GM18502 (cell line): Measurements from ENCODE around the gene RBPJL.

Experiments used
- ATAC-seq: cut with Tn5 transposase; IDR thresholded peaks from one replicate; pipeline ENCODE4 v1.9.1; 2021; ENCODE audit warnings: mild to moderate bottlenecking; ENCODE audit not compliant: unreplicated experiment, poor library complexity

Gene RBPJL, protein sequence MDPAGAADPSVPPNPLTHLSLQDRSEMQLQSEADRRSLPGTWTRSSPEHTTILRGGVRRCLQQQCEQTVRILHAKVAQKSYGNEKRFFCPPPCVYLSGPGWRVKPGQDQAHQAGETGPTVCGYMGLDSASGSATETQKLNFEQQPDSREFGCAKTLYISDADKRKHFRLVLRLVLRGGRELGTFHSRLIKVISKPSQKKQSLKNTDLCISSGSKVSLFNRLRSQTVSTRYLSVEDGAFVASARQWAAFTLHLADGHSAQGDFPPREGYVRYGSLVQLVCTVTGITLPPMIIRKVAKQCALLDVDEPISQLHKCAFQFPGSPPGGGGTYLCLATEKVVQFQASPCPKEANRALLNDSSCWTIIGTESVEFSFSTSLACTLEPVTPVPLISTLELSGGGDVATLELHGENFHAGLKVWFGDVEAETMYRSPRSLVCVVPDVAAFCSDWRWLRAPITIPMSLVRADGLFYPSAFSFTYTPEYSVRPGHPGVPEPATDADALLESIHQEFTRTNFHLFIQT

DNA sequence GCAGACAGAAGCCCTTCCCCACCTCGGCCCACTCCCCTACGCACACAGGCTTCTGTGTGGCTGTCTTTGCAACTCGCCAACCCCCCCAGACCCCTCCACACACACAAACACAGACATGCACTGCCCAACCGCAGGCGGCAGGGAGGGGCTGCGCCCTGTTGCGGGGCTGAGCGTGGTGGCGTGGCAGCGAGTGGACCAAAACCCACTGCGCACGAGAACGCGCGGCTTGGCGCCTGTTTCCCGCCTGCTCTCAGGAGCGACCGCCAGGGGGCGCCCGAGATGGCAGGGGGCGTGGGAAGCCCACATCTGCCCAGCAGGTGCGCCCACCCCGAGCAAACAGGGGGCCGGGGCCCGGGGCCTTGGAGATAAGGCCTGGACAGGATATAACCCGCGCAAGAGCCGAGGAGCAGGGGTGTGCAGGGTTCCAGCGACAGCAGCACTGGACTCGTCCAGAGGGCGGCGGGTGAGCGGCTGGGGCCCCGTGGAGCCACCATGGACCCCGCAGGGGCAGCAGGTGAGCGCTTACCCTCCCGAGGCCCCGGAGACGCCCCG is at the start of gene RBPJL:
Gene RBPJL, plus strand, starts transcription at position 410 of the 552 bp plus-strand sequence. Its CDS starts 83 bp downstream, at position 493.
- no peak for ATAC-seq

DNA sequence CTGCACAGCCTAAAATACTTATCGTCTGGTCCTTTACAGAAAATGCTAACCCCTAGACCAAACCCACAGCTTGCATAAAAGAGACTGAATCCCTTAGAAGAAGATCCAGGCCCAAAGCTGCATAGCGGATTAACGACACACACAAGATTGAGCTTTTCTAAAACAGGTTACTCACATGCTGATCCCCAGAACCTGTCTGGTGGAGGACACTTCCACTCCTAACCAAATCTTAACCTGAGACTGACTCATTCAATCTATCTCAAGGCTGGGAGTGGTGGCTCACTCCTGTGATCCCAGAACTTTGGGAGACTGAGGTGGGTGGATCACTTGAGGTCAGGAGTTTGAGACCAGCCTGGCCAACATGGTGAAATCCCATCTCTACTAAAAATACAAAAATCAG is 49.5 kb upstream of the RBPJL start:
- no peak for ATAC-seq

DNA sequence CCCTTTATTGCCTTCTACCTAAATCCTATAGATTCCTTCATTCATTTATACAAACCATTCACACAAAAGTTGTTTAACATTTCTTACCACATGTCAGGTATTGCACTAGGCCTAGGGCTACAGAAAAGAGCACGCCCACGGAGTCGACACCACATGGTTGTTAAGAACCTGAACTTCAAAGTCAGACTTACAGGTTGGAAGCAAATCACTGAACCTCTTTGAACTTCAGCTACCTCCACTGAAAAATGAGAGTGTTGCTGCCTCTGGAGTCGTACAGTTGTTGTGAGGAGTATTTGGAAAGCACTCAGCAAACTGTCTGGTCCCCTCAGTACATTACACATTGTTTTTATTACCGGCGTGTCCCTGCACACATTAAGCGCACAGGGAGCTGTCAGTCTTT is 48.9 kb upstream of the RBPJL start:
- no peak for ATAC-seq

DNA sequence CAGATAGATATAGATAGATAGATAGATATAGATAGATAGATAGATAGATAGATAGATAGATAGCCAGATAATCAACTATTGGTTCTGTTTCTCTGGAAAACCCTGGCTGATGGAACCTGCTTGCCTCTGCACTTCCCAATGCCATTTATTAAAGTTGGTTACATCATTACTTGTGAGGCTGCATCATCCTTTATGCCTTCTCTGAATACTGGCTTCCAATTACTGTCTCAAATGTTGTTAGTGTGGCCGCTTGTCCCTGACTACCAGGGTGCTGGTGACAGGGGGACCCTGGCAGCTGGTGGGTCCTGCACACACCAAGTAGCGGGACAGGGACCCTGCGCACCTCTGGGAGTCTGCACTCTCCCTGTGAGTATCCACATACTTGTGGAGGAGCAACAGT is 48.4 kb upstream of the RBPJL start:
- no peak for ATAC-seq

DNA sequence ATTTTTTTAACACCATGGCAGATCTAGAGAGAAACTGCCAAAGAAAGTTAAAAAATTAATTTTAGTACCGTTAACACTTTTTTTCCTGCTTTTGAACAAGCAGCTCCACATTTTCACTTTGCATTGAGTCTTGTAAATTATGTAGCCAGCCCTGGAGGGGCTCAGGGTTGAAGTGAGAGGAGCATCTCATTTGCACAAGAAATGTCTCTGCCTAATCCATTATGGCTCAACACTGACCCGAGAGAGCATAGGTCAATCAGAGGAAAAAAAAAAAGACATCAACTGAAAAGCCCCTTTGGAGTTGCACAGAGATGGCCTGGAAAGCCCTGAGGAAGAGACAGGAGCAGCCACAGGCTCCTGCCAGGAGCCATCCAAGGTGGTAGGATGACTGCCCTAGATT is 48.0 kb upstream of the RBPJL start:
- ATAC-seq, result no peak

DNA sequence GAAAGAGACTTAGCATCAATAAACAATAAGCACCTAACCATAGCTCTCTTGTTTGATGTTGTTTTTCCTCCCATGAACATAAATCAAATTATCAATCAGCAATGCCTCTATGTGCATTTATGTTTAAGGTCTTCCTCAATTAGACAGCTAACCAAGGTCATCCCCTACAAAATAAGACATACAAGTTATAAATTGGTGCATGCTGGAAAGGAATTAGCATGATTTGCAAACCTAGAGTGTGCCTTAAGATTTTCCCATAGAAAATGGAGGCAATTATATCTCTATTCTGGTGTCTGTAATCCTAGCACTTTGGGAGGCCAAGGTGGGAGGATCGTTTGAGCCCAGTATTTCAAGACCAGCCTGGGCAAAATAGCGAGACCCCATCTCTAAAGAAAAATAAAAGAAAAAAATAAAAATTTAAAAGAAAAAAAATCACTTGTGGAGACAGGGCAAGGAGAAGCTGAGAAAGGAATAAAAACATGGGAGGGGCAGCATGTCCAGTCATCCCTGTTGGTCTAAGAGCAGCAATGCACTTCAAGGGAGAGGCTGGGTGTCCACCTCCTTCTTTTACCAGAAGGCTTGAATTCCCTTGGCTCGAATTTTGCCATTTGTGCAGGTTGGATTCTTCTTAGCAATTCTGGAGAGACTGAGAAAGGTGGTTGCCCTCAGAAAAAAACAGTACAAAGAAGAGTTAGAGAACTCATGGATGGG is 42.9 kb upstream of the RBPJL start:
- ATAC-seq, result no peak

DNA sequence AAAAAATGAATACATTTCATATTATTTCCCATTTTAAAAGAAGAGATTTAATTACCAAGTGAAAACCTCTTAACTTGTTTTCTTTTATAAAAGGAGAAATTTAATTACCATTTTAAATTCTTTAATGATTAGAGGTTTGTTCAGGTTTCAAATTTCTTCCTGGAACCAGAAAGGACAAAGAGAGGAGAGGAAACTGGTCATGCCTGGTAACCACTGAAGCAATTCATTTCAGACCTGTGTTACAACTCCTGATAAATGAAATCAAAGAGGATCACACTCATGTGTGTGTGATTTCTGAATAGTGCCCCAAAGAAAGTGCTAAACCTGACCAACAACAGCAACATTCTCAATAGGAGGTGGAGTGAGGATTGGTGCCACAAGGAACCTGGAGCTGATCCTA is 39.7 kb upstream of the RBPJL start:
- no peak for ATAC-seq

DNA sequence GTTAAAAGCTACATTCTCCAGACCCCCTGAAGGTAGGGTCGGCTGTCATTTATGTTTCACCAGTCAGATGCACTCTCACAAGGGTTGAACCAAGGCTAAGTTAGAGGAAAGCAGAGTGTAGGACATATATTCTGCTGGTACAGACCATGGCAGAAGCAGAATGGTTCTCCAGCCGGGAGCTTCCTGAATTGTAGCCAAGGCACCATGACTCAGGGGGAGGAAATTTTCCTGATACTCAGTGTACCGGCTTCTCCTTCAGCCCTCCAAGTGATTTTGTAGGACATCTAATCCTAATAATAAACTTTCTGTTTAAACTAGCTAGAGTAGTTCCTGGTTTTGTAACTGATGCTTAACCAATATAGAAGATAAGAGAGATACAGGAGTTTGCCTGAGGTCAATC is 38.1 kb upstream of the RBPJL start:
- ATAC-seq, result no peak

DNA sequence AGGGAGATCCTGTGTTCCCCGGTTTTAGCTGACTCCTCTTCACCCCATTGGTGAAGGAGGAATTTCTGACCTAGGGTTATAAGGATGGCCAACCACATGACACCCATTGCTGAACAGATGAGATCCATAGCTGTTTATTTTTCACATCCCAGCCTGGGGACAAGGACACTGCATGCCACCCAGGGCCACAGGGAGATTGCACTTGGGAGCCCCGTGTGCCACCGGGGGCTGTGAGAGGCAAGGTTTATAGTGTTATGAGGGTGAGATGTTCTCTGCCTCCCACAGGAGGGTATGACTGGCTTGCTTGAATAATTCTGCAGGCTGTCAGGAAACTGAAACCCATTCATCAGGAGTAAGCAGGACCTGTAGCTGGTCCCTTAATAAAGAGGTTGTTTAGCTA is 37.6 kb upstream of the RBPJL start:
- no peak for ATAC-seq

DNA sequence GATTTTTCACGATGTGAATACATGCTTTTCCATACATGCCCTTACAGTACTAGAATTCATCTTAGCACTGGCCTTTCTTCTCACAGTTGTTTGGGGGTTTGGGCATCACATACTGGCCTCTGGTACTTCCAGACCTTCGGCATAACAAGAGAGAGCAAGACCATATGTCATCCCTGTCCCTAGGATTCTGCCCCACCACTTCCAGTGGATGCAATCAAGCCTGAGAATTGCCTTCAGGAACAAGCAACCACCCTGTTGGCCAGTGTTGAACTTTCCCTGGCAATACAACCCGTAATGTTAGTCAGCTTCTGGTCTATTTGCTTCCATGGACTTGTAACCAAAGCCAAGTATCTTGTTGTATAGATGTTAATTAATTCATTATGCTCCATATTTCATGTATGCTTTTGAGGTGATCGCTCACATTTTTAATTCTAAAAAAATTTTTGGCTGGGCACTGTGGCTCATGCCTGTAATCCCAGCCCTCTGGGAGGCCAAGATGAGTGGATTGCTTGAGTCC is 36.8 kb upstream of the RBPJL start:
- ATAC-seq, result no peak

DNA sequence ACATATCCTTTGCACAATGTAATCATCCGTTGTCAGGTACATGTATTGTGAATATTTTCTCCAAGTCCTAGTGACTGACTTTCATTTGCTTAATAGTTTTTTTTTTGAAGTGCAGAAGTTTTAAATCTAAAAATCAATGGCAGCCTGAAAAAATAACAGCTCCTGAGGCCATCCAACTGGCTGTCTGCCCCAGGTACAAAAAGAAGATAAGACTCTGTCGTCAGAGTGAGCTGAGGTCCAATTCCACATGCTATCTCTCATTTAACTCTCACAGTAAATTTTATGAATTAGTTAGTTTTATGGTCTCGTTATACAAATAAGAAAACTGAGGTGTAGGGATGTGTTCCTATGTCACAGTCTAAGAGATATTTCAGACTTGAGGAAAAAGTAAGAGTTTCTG is 31.3 kb upstream of the RBPJL start:
- no peak for ATAC-seq

DNA sequence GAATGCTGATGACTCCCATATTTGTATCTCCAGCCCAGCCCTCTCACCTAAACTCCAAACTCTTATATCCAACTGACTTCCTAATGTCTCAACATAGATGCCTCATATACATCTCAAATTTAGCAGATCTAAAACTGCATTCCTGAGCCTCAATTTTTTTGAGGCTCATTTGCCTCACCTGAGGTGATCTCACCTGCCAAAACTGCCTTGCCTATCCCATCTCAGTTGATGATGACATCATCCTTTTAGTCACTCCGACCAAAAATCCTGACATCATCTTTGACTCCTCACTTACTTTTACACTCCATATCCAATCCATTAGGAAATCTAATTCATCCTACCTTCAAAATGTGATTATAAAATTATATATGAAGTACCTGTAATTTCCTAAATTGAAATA is 26.6 kb upstream of the RBPJL start:
- ATAC-seq, result no peak

DNA sequence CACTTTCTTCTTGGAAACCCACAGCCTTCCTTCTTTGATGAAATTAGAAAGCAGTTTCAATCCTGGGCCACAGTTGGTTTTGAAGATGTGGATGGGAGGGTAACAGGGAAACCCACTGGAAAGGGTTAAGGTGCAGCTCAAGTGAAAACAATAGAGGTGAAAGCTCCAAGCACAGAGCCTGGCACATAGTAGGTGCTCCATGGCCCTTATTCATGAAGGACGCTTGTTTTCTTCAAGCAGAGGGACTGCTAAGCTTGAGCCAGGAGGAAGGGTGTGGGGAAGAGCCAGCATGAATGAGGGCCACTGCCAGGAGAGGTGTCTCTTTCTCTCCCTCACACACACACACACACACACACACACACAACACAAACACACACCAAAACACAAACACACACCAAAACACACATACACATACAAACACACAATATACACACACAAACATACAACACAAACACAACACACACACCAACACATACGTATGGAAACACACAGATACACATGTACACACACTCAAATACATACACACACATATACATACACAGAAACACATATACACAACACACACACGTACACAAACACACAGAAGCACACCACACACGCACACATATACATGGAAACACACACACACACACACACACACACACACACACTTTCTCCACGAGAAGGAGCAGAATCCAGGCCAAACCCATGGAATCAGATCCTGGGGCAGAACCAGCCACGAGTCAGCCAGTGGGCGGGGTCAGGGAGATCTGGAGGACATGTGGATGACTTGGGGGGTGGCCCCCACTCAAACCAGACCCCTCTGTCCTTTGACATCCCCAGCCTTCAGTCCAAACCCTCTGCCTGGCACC is 23.7 kb upstream of the RBPJL start:
- ATAC-seq, result no peak

DNA sequence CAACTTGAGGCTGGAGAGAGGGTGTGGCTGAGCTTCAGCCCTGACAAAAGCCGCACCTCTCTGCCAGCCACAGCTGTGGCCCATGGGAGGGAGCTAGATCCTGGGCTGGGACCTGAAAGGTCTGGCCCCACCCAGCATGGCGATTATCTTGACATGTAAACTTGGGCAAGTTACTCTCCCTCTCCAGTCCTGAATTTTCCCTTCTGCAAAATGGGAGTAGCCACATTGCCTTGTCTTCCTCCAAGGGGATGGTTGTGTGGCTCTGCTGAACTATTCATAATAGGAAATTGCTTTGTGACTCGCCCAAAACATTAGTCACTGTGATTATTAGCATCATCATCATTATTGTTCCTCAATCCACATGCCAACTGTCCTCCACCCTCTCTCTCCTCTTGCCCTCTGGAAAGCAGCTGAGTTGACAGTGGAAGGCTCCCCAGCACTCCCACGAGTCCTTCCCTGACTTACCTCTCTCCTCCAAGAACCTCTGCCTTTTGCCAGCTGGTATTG is 23.0 kb upstream of the RBPJL start:
- no peak for ATAC-seq

DNA sequence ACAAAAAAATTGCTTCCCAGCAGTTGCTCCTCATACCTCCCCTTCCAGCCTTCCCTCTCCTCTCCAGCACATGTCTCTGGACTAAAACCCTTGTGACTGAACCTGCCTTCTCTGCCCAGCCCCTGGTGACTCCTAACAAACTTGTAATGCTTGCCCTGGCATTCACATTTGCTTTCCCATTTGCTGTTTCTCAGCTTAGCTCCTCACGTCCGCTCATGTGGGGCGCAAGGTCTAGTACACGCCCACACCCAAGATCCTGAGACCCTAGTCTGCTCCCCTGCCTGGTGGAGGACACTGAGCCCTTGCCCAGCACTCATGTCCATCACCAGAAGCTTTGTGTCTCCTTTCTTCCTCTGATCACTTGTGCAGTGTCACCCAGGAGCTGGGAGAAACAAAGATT is 18.3 kb upstream of the RBPJL start:
- ATAC-seq, result no peak

DNA sequence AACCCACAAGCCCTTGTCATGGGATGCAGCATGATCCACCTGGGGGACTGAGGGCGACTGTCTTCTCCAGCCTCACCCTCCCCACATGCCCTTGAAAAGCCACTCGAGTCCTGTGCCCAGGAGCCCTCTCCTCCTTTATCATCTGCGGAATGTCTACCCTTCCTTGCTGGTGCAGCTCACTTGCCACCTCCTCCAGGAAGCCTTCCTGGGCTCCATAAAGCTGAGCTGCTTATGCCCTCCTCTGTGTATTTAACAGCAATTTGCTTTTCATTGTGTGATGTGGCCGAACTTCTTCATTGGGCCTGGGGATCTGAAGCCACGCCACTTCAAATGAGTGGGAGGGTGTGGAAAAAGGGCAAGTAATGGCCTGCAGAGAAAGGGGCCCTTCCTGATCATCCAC is 17.8 kb upstream of the RBPJL start:
- no peak for ATAC-seq

DNA sequence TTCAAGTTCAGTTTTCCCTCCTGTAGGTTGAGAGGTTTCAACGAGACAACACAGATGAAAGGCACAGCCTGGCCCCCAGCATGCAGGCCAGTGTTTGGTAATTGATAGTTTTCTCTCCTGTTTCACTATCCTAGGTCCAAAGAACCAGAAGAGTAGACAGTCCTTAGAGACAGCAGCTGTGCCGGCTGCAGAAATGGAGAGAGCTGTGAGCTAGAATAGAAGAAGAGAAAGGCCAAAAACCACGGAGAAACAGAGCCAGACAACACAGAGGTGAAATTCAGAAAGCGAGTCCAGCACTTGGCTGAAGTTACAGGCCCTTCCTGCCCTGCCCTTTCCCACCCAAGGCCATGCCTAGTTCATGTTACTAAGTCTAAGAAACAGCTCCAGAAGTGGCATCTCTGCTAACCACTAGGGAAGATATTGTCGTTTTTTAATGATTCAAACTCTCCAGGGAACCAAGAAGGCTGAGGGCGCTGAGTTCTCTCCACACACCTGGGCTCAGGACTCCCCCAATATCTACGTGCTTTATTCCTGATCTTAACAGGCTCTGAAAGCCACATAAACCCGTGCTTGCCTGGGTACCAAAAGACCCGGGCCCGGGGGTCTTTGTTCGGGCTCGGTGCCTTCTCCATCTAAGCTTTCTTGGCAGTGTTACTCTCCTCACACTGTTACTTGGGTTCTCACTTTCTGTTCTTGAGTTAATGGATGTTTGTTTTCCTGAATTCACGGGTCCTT is 16.5 kb upstream of the RBPJL start:
- ATAC-seq, result no peak

DNA sequence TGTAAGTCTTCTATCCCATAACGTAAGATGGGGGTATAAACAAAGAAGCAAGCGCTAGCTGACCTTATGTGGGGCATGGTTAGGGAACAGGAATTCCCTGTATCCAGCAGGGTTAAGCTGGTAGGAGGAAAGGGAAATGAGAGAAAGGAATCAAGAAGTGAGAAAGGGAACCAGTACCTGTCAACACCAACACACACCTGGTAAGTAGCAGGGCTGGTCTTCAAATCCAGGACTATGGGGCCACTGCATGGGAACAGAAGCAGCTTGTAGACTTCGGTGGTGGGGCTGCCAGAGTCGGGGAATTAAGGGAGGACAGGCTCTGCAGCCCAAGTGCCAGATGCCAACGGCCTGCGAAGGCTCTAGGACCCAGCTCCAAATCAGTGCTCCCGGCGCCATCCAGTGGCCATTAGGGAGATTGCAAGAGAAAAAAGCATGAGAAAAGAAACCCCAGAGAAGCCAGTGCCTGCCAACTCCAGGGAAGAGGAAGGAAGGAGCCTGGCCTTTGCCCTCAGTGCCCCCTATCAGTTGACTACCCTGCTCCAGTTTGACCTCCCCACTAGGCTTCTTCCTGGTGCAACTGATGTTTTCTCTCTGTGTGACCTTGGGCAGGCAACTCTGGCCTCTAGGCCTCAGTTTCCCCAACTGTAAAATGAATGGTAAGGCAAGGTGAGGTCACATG is 15.8 kb upstream of the RBPJL start:
- ATAC-seq, result no peak

DNA sequence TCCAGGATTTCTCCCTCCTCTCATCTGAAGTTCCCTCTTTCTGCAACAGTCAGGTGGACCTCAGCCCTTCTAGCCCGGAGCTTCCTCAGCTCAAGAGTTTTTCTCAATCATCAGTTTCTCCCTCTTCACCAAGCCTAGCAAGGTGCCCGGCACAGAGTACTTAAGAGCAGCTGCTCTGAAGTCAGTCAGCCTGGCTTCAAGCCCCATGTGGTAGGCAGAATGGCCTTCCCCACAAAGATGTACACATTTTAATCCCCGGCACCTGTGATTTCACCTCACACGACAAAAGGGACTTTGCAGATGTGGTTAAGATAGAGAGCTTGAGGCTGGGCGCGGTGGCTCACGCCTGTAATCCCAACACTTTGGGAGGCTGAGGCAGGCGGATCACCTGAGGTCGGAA is 15.1 kb upstream of the RBPJL start:
- ATAC-seq, result no peak
